ENCODE results near the gene ST6GALNAC3. TPM values are rescaled to one million over a fixed set of nuclear protein-coding genes. Genes with fewer than 3 reads are reported as not detected.
A peak's percentile ranks its signal among the peaks of the same experiment; 100 is the strongest.
"Not testable (repeated sequence)": the region's sequence is repeated elsewhere in the genome, so short reads cannot be mapped to it uniquely, and the experiment has no call there.

Gene ST6GALNAC3
- total RNA-seq, 2 donors from 2014 or later: 0.35 to 2.5 TPM

DNA sequence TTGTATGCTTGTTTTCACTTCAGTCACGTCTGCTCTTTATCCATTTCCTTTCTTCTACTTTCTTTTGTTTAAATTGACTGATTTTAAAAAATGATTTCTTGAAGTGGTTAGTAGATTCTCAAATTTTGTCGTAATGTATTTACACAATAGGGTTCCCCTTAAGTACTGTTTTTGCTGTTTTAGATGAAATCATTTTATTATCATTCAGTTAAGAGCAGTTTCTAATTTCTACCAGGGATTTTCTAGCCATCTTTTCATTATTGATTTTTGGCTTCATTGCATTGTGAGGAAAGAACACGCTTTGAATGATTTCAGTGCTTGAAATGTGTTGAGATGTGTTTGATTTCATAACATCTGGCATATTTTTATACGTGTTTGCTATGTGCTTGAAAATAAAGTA, 27.0 kb downstream of the ST6GALNAC3 start:
- peaks cover 28% of the 10 kb centered on the region for H3K4me1 Mint-ChIP-seq (ENCODE audit: low read depth)
- peaks cover 0 to 2% of the 10 kb centered on the region in 2 donors for H3K36me3 Mint-ChIP-seq (ENCODE audit: insufficient read depth in 2 of 2)
- H3K9me3 Mint-ChIP-seq: peaks cover 0 to 2% of the 10 kb centered on the region in 2 donors
- no peak overlapping the region for H3K4me3 Mint-ChIP-seq
- ATAC-seq (replicated peaks in 1 of 2) (no peak), DNase-seq (no peak)
- no peak overlapping the region for H3K27ac Mint-ChIP-seq
- no peaks in the 10 kb centered on the region for H3K27me3 Mint-ChIP-seq (ENCODE audit: low read depth)

DNA sequence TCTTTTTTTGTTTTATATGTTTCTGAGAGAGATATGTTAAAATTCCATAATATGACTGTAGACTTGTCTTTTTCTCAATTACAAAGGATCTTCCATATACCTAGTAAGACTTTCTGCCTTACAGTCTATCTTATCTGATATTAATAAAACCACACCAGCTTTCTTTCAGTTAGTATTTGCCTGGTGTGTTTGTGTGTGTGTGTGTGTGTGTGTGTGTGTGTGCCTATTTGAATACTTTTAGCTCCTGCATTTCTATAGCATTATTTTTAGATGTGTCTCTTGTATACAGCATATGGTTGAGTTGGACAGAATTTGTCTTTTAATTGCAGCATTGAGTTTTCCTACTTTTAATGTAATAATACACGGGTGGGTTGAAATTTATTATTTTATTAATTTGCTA, 27.5 kb downstream of the ST6GALNAC3 start:
- peaks cover 0 to 2% of the 10 kb centered on the region in 2 donors for H3K36me3 Mint-ChIP-seq (ENCODE audit: insufficient read depth in 2 of 2)

DNA sequence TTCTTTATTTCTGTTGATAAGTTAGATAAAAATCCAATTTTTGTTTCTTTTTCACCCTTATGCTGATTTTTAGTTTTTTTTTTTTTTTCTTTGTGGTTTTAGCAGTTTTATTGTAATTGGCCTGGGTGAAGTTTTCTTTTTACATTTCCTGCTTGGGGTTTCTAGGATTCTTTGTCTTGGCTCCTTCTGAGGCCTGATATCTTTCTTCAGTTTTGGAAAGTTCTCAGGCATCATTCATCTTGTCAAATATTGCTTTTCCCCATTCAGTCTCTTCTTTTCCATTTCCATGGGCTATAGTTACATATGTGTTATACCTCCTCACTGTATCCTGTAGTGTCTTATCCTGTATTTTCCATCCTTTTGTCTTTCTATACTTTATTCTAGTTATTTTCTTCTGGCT, 28.5 kb downstream of the ST6GALNAC3 start:
- Mint-ChIP-seq H3K36me3 (ENCODE audit: insufficient read depth in 2 of 2) (no peaks in the 10 kb centered on the region), H3K4me1 (ENCODE audit: low read depth) (peaks cover 28% of the 10 kb centered on the region), H3K27me3 (ENCODE audit: low read depth) (no peaks in the 10 kb centered on the region), H3K4me3 (no peak overlapping the region), H3K9me3 (no peaks in the 10 kb centered on the region), H3K27ac (no peak overlapping the region)
- ATAC-seq (replicated peaks in 1 of 2) (no peak), DNase-seq (no peak)

More for the DNA sequence above, 27.5 kb downstream of the ST6GALNAC3 start:
- ATAC-seq (replicated peaks in 1 of 2): no peak
- no peaks in the 10 kb centered on the region for H3K27me3 Mint-ChIP-seq (ENCODE audit: low read depth)
- peaks cover 0 to 2% of the 10 kb centered on the region in 2 donors for H3K9me3 Mint-ChIP-seq
- peaks cover 28% of the 10 kb centered on the region for H3K4me1 Mint-ChIP-seq (ENCODE audit: low read depth)
- H3K4me3 Mint-ChIP-seq: no peak overlapping the region
- DNase-seq: no peak
- no peak overlapping the region for H3K27ac Mint-ChIP-seq

DNA sequence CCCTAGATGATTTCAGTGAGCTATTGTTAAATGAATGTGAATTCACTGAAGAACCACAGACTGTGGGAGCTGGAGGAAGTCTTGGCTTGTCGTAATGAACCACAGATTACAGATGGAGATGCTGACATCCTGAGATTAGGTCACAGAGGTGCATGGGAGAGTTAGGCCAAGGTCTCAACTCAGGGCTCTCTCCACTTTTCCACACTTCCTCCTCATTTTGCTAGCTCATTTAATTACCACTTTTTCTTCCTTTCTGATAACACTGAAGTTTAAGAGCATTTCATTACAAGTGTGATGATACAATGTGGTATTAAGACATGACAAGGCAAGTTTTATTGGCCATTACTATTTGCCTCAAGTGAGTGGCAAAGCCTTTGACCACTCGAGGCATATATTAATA, 30.8 kb downstream of the ST6GALNAC3 start:
- peak in 1 of 2 donors; percentile 41 for ATAC-seq (replicated peaks in 1 of 2)
- Mint-ChIP-seq H3K27ac (no peak overlapping the region), H3K27me3 (ENCODE audit: low read depth) (peaks cover under 1% of the 10 kb centered on the region)

DNA sequence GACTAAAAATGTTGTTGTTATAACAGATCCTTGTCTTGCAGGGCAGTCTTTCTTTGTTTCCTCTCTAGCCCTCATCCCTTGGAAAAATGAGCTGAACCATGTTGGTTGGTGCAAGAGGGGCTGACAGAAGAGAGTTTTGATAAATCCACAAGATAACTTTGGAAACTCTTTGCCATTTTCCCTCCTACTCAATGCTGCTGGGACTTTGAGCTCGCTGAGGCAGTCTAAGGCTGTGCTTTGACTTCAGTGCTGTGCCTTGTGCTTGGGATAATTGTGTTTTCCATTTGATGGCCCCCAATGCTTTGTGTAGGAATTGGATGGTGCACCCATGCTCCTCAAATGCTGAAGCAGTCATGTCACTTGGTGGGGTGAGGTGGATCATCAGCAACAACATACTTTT, 31.7 kb downstream of the ST6GALNAC3 start:
- Mint-ChIP-seq H3K9me3 (peaks cover 0 to 1% of the 10 kb centered on the region in 2 donors), H3K36me3 (ENCODE audit: insufficient read depth in 2 of 2) (peaks cover 0 to 1% of the 10 kb centered on the region in 2 donors), H3K27me3 (ENCODE audit: low read depth) (peaks cover 7% of the 10 kb centered on the region), H3K27ac (no peak overlapping the region), H3K4me1 (ENCODE audit: low read depth) (peaks cover 28% of the 10 kb centered on the region), H3K4me3 (no peak overlapping the region)
- no peak for DNase-seq
- no peak for ATAC-seq (replicated peaks in 1 of 2)

More for the DNA sequence above, 30.8 kb downstream of the ST6GALNAC3 start:
- H3K36me3 Mint-ChIP-seq (ENCODE audit: insufficient read depth in 2 of 2): no peaks in the 10 kb centered on the region
- no peak for DNase-seq
- H3K9me3 Mint-ChIP-seq: no peaks in the 10 kb centered on the region
- peaks cover 28% of the 10 kb centered on the region for H3K4me1 Mint-ChIP-seq (ENCODE audit: low read depth)
- H3K4me3 Mint-ChIP-seq: no peak overlapping the region

DNA sequence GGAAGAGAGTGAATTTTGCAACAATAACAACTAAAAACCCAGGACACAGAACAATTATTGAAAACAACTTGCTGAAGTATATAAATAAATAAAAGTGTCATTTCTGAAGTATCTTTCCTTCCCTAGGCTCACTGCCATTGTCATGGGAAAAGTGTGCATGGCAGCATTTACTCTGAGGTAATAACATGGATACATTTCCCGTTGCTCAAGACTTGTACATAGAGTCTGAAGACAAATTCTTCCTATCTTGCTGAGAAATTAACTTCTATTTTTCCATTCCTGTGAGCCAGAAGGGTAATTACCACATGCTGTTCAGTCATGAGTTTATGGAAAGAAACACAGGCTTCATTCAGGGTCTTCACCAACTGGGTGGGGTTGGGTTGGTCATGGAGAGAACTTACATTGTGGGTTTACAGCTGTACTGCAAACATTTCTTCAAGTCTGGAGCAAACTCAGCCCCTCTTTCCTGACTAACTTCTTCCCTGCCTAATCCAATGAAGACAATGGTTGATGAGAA, 32.2 kb downstream of the ST6GALNAC3 start:
- H3K27me3 Mint-ChIP-seq (ENCODE audit: low read depth): peaks cover 7% of the 10 kb centered on the region
- H3K4me3 Mint-ChIP-seq: no peak overlapping the region
- H3K36me3 Mint-ChIP-seq (ENCODE audit: insufficient read depth in 2 of 2): peaks cover 0 to 1% of the 10 kb centered on the region in 2 donors

DNA sequence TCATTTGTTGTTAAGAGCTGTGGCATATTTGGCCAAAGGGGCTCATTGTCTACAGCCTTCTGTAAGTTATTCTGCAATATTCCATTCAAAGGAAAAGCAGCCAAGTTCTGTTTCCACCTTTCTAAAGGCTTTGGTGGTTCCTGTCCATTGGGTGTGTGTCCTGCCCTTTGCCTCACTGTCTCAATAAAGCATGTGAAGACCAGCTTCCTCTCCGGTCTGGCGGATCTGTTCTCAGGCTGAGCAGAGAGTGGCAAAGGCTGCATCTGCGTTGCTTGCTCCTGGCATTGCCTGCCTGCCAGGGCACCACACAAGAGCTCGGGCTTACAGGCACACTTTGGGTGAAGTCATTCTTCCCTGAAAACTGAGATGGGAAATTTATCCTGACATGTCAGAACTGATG, 34.9 kb downstream of the ST6GALNAC3 start:
- H3K36me3 Mint-ChIP-seq (ENCODE audit: insufficient read depth in 2 of 2): peaks cover 0 to 1% of the 10 kb centered on the region in 2 donors
- peaks cover 12% of the 10 kb centered on the region for H3K4me1 Mint-ChIP-seq (ENCODE audit: low read depth)
- H3K4me3 Mint-ChIP-seq: no peak overlapping the region
- DNase-seq (no peak), ATAC-seq (replicated peaks in 1 of 2) (no peak)
- H3K27ac Mint-ChIP-seq: no peak overlapping the region
- H3K9me3 Mint-ChIP-seq: peaks cover 0 to 1% of the 10 kb centered on the region in 2 donors
- H3K27me3 Mint-ChIP-seq (ENCODE audit: low read depth): peaks cover 7% of the 10 kb centered on the region

More for the DNA sequence above, 32.2 kb downstream of the ST6GALNAC3 start:
- Mint-ChIP-seq H3K27ac (no peak overlapping the region), H3K9me3 (peaks cover 0 to 1% of the 10 kb centered on the region in 2 donors), H3K4me1 (ENCODE audit: low read depth) (peaks cover 23% of the 10 kb centered on the region)
- no peak for ATAC-seq (replicated peaks in 1 of 2)
- DNase-seq: no peak

DNA sequence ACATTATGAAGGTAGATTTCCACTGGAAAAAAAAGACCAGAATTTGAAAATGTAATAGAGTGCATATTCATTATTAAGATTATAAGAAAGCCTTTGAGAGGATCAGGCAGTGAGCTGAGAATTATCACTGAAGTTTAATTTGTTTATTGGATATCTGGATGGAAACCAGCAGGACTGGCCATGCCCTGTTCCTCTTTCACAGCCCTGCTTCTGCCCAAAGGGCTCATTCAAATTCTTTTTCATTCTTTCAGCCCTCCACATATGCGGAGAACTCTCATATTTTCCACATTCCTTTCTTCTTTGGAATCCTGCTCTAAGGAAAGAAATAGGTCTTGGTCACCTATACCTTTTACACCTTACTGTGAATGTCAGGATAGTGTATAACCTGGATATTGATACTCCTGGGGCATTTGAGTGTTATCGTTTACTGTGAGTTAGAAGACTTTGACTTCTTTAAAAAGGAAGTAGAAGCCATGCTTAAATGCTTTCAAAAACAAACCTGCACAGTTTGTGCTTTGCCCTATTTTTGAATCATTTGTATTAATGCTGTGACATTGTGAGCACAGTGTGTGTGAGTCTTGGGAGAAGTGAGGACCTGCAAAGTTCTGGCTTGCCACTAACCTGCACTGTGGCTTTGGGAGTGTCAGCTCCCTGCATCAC, 35.5 kb downstream of the ST6GALNAC3 start:
- Mint-ChIP-seq H3K4me1 (ENCODE audit: low read depth) (peaks cover 12% of the 10 kb centered on the region), H3K27me3 (ENCODE audit: low read depth) (peaks cover 7% of the 10 kb centered on the region), H3K9me3 (peaks cover 0 to 1% of the 10 kb centered on the region in 2 donors), H3K27ac (no peak overlapping the region), H3K4me3 (no peak overlapping the region), H3K36me3 (ENCODE audit: insufficient read depth in 2 of 2) (peaks cover 0 to 1% of the 10 kb centered on the region in 2 donors)
- ATAC-seq (replicated peaks in 1 of 2) (no peak), DNase-seq (no peak)

DNA sequence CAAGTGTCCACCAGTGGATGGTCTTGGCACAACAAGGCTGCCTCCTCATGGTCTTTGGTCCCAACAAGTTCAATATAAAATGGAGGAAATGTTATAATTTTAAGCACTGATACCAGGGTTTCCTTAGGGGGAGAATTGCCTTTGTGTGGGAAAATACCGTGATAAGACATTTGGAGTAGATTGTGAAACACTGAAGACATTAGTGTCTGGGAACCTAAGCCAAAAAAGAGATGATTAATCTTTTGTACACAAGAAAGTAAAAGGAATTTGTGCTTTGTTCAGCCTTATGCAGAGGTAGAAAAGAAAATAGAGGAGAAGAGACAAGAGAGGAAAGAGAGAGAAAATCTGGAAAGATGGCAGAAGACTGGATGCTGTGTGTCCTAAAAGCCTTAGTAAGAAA, 36.1 kb downstream of the ST6GALNAC3 start:
- Mint-ChIP-seq H3K4me3 (no peak overlapping the region), H3K27me3 (ENCODE audit: low read depth) (peaks cover 7% of the 10 kb centered on the region), H3K9me3 (peaks cover 0 to 1% of the 10 kb centered on the region in 2 donors), H3K27ac (no peak overlapping the region), H3K36me3 (ENCODE audit: insufficient read depth in 2 of 2) (peaks cover 0 to 1% of the 10 kb centered on the region in 2 donors), H3K4me1 (ENCODE audit: low read depth) (peaks cover 11% of the 10 kb centered on the region)
- ATAC-seq (replicated peaks in 1 of 2): no peak
- no peak for DNase-seq

DNA sequence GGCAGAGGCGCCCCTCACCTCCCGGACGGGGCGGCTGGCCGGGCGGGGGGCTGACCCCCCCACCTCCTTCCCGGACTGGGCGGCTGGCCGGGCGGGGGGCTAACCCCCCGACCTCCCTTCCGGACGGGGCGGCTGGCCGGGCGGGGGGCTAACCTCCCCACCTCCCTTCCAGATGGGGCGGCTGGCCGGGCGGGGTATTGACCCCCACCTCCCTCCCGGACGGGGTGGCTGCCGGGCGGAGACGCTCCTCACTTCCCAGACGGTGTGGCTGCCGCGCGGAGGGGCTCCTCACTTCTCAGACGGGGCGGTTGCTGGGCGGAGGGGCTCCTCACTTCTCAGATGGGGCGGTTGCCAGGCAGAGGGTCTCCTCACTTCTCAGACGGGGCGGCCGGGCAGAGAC, 37.8 kb downstream of the ST6GALNAC3 start:
- H3K27me3 Mint-ChIP-seq (ENCODE audit: low read depth); H3K4me3 Mint-ChIP-seq; H3K9me3 Mint-ChIP-seq; DNase-seq; H3K27ac Mint-ChIP-seq; ATAC-seq (replicated peaks in 1 of 2); H3K36me3 Mint-ChIP-seq (ENCODE audit: insufficient read depth in 2 of 2): not testable (repeated sequence)
- H3K4me1 Mint-ChIP-seq (ENCODE audit: low read depth): peaks cover 11% of the 10 kb centered on the region

DNA sequence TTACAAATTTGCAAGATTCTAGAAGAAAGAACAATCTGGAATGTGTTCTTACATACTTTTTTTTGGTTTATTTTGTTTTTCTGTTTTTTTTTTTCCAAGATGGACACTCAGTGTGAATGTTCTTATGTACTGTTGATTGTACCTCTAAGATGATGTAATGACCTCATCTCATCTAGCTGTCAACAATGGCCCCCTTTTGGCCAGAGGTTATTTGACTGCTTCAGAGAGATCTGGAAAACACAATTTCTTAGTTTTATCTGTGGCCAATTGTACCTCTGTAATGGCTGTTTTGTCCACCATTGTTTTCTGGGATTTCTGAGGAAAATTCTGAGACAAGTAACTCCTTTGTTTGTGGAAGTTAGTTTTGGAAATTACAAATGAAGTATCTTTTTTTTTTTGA, 38.9 kb downstream of the ST6GALNAC3 start:
- ATAC-seq (replicated peaks in 1 of 2): no peak
- H3K36me3 Mint-ChIP-seq (ENCODE audit: insufficient read depth in 2 of 2): peaks cover 0 to 1% of the 10 kb centered on the region in 2 donors
- peaks cover 0 to 1% of the 10 kb centered on the region in 2 donors for H3K9me3 Mint-ChIP-seq
- H3K27ac Mint-ChIP-seq: no peak overlapping the region
- DNase-seq: no peak
- H3K27me3 Mint-ChIP-seq (ENCODE audit: low read depth): peaks cover 7% of the 10 kb centered on the region
- H3K4me3 Mint-ChIP-seq: no peak overlapping the region
- peaks cover 11% of the 10 kb centered on the region for H3K4me1 Mint-ChIP-seq (ENCODE audit: low read depth)

DNA sequence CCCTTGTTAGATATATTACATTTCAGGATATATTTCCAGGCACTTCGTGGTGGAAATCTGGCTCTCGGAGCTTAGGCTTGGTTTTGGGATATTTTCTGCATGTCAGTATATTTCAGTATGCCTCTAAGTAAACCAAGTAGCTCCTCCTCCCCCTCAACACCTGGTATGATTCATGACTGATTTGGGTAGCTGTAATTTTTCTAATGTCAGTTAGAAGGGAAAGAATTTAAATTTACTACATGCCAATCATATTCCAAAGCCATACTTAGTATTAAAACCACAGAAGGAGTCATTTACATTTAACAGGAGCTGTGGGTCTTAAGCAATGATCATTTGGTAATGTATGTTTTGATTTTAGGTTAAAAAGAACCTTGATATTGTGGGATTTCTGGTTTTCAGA, 40.6 kb downstream of the ST6GALNAC3 start:
- Mint-ChIP-seq H3K9me3 (peaks cover 0 to 1% of the 10 kb centered on the region in 2 donors), H3K27me3 (ENCODE audit: low read depth) (peaks cover 7% of the 10 kb centered on the region), H3K4me1 (ENCODE audit: low read depth) (peaks cover 11% of the 10 kb centered on the region), H3K27ac (no peak overlapping the region), H3K4me3 (no peak overlapping the region), H3K36me3 (ENCODE audit: insufficient read depth in 2 of 2) (peaks cover 0 to 1% of the 10 kb centered on the region in 2 donors)
- ATAC-seq (replicated peaks in 1 of 2) (no peak), DNase-seq (no peak)

DNA sequence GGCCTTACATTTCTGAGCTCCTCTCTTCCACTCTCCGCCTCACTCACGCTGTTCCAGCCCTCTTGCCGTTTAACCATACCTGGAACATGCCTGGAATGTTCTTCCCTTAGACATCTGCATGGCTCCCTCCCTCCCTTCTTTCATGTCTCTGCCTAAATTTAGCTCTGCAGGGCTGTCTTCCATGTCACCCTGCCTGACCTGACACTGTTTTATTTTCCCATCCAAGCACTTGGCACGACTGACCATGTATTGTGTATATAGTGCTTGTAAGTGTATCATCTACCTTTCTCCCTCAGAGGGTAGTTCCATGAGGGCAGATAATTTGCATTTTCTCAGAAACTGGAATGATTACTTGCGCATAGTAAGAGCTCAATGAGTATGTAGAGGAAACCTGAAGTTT, 47.3 kb downstream of the ST6GALNAC3 start:
- H3K27ac Mint-ChIP-seq: no peak overlapping the region
- no peaks in the 10 kb centered on the region for H3K9me3 Mint-ChIP-seq
- H3K4me3 Mint-ChIP-seq: no peak overlapping the region
- no peak for ATAC-seq (replicated peaks in 1 of 2)
- no peaks in the 10 kb centered on the region for H3K4me1 Mint-ChIP-seq (ENCODE audit: low read depth)
- no peak for DNase-seq
- H3K36me3 Mint-ChIP-seq (ENCODE audit: insufficient read depth in 2 of 2): no peaks in the 10 kb centered on the region
- H3K27me3 Mint-ChIP-seq (ENCODE audit: low read depth): no peaks in the 10 kb centered on the region

DNA sequence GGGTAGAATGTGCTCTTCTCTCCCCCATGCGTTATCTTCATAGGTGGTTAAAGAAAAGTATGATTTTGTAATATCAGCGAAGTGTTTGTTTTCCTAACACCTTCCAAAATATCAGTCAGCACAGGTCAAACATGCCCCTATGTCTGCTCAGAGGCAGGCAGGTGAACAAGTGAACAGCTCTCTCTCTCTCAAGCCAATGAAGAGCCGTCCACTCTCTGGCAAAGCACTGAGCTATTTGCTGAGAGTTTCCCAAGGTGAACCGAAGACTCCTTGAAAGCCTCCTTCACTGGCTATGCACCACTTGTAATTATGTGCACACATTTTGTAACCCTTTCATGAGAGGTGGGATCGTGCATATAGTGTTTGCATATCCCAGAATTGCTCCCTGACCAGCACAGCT, 47.7 kb downstream of the ST6GALNAC3 start:
- H3K4me3 Mint-ChIP-seq: no peak overlapping the region
- H3K9me3 Mint-ChIP-seq: no peaks in the 10 kb centered on the region
- no peaks in the 10 kb centered on the region for H3K36me3 Mint-ChIP-seq (ENCODE audit: insufficient read depth in 2 of 2)
- no peak overlapping the region for H3K27ac Mint-ChIP-seq
- no peak for DNase-seq
- H3K4me1 Mint-ChIP-seq (ENCODE audit: low read depth): no peaks in the 10 kb centered on the region
- no peak for ATAC-seq (replicated peaks in 1 of 2)
- no peaks in the 10 kb centered on the region for H3K27me3 Mint-ChIP-seq (ENCODE audit: low read depth)
